GM19455 (cell line): ENCODE measurements around the gene NUP210.
"Not testable (repeated sequence)": the region's sequence is repeated elsewhere in the genome, so short reads cannot be mapped to it uniquely, and the experiment has no call there.

Source experiments
- ATAC-seq: cut with Tn5 transposase; IDR thresholded peaks from one replicate; pipeline ENCODE4 v1.9.1; 2021; ENCODE audit not compliant: unreplicated experiment

The NUP210 gene

DNA sequence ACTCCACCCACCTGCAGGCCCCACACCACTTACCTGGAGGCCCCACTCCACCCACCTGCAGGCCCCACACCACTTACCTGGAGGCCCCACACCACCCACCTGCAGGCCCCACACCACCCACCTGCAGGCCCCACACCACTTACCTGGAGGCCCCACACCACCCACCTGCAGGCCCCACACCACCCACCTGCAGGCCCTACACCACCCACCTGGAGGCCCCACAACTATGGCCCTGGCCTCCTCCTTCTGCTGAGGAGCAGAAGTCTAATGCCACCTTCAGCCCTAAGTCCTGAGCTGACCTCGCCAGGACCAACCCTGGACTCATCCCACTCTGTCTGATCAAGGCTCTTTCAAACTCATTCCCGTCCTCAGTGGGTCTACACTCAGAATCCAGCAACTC is 42.4 kb downstream of the NUP210 start:
- ATAC-seq, result not testable (repeated sequence)

GRCh38 chr3:13377021-13377420 is 43.1 kb downstream of the NUP210 start:
- ATAC-seq, result no peak

GRCh38 chr3:13376091-13376490 is 44.0 kb downstream of the NUP210 start:
- ATAC-seq, result no peak

GRCh38 chr3:13375464-13375863 is 44.7 kb downstream of the NUP210 start:
- no peak for ATAC-seq

GRCh38 chr3:13373975-13374586 is 46.0 kb downstream of the NUP210 start:
- no peak for ATAC-seq

DNA sequence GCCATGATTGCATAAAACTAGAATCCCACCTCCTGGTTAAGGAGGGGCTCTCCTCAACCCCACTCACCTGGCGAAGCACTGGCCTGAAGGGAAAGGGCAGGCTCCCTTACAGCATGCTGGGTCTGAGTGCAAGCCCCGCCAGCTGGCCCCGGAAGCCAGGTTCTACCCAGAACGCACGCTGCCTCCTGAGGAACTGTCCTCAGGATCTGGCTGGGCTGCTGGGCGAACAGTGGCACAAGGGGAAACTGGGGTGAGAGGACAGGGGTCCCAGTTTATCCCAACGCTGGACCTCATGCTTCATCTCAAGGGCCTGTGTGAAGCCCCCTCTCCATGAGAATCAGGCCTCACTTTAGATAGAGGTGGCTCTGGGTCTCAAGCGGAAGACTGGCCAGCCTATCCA is 47.5 kb downstream of the NUP210 start:
- ATAC-seq, result no peak

DNA sequence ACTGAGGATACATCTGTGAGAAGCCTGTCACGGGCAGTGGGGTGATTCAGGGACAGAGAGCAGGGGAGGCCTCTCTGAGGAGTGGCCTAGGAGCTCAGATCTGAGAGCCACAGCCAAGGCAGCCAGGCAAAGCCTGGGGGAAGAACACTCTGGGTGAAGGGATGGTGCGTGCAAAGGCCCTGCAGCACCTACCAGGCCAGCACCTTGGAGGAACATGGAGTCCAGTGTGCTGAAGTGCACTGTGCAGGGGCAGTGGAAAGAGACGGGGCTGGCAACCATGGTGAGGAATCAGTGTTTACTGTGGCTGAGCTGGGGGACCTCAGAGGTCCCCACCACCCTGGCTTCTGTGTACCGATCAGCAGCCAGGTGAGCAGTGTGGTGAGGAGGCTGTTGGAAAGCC is 48.0 kb downstream of the NUP210 start:
- ATAC-seq, result no peak

DNA sequence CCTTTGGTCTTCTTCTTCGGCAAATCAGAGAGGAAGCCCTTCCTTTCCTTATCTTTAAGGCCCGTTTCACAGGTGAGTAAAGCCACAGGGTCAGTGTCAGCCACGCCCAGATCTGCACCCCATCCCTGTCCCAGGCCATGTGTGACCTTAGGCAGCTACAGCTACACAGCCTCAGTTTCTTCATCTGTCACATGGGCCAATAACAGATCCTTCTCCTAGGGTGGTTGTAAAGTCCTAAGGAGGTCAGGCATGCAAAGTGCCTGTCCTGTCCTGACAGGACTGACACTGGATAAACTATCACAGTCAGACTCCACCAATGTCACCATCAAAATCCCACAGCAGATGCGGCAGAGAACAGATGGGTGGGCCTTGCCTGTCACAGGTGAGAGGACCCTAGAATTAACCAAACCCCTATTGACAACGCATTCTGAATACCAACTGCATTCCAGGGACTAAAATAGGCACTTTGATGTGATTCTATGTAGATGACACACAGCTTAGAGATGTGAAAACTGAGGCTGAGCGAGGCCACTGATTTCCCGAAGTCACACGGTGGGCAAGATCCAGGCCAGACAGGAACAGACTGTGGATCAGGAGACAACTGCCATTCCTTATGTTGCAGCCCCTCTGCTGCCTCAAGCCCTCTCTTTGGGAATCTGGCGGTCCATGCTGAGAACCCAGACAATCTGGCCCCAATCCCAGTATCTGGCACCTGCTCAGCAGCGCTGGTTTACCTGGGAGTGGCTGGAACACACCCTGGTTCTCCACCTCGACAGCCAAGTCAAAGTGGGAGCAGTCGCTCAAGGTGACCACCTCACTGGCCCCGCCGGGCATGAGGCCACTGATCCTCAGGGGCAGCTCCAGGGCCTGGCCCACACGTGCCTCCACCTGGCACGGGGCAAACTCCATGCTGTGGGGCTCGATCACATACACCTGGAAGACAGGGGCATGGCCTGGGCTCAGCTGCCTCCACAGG is 48.7 kb downstream of the NUP210 start:
- ATAC-seq, result no peak

DNA sequence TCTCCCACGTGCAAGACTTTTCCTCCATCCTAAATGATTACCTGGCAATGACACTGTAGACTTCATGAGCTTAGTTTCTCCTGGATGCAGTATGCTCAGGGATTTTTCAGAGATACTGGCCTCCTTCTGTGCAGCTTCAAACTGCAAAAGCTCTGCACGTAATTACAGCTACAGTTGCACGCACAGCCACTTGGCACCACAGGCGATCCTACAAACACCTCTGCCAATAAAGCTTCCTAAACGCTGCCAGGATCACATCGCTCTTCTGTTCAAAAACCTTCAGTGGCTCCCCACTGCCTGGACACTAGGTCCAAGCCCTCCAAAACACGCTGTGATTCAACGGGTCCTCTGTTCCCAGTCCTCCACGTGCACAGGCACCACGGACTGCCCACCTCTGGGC is 49.5 kb downstream of the NUP210 start:
- no peak for ATAC-seq

DNA sequence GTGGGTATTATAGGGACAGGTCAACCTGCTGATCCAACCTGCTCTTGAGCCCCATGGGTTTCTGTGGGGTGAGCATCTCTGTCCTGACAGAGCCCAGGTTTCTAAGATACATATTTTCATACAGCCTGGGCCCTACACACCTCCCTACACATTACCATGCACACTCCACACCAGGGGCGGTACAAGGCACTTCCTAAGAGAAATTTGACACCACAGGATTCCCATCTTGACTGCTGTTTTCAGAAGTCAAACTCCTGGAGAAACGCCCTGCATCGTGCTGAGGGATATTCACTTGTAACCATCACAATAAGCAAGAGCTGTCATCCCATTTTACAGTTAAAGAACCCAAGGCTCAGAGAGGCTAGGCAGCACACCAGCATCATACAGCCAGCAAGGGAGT is 50.1 kb downstream of the NUP210 start:
- ATAC-seq, result no peak

DNA sequence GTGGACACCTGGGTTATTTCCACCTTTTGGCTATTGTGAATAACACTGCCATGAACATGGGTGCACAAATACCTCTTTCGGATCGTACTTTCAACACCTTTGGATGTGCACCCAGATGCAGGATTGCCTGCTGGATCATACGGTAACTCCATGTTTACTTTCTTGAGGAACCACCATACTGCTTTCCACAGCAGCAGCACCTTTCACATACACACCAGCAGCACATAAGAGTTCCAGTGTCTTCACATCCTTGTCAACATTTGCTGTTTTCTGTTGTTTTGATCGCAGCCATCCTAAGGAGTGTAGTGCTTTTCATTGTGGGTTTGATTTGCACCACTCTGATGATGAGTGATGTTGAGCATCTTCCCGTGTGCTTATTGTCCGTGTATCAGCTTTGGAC is 51.3 kb downstream of the NUP210 start:
- no peak for ATAC-seq

- no peak for ATAC-seq
Measured at GRCh38 chr3:13367728-13368127, 52.4 kb downstream of the NUP210 start.

DNA sequence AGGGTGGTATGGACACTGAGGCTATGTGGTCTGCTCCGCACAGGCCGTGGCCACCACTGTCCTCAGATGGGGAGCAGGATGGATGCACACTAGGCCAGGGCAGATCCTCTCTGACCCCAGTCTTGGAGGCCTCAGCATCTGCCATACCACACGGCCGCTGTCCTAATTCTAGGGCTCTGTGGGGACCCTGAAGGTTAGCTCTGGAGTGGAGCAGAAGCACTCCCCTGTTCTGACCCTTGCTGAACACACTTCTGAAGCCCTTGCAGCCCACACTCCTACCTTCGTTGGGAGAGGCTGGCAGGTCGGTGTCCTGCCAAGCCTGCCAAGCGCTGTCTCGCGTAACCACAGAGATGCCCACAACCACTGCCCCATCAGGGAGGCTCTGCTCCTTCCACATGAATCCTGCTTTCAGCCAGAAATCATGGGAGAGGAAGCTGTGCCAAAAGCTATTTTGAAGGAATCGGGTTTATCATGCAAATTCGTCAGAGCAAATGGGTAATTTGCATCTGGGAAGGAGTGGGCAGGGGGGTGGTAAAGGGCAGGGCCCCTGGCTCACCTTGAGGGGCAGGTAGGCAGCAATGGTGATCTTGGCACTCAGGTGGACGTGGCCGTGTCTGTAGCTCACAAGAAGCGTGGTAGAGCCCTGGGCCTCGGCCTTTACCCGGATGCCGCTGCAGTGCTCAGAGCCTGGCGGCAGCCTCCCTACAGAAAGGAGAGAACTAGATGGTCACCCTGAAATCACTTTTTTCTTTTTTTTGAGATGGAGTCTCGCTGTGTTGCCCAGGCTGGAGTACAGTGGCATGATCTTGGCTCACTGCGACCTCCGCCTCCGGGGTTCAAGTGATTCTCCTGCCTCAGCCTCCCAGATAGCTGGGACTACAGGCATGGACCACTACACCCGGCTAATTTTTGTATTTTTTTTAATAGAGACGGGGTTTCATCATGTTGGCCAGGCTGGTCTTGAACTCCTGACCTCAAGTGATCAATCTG is 54.4 kb downstream of the NUP210 start:
- no peak for ATAC-seq

DNA sequence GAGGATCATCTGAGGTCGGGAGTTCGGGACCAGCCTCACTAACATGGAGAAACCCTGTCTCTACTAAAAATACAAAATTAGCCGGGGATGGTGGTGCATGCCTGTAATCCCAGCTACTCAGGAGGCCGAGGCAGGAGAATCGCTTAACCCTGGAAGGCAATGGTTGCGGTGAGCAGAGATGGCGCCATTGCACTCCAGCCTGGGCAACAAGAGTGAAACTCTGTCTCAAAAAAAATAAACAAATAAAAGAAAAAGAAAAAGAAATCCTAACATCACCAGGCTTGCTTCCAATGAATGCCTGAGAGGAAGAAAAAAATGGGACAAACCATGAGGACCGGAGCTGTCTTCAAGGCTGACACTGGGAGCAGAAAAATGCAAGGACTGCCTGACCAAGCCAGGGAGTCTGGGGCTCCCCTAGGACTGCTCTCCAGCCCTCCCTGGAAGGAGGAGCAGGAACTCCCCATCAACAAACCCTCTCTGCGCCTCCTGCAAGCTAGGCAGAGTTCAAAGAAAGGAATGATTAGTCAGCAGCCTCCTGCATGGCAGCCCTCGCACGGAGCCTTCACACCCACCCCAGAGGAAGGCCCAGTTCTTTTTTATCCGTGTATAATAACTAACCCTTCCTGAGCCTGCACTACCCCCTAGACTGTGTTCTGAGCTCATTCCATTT is 55.4 kb downstream of the NUP210 start:
- no peak for ATAC-seq

DNA sequence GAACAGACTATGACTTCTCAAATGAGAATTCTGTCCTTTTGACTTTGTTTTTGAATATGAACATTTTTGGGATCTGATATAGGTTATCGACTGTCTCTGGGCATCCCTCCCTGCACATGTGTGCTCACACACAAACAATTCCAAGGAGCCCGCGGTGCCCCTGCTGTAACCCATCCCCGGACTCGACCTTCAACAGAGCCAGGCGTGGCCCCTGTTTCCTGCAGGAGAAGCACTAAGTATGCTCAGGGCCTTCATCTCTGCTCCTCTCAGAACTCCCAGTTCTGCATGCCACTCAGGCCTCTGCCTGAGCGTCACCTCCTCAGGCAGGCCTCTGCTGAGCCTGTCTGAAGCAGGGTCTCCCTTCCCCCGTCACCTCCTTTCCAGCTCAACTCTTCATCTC is 57.6 kb downstream of the NUP210 start:
- no peak for ATAC-seq

DNA sequence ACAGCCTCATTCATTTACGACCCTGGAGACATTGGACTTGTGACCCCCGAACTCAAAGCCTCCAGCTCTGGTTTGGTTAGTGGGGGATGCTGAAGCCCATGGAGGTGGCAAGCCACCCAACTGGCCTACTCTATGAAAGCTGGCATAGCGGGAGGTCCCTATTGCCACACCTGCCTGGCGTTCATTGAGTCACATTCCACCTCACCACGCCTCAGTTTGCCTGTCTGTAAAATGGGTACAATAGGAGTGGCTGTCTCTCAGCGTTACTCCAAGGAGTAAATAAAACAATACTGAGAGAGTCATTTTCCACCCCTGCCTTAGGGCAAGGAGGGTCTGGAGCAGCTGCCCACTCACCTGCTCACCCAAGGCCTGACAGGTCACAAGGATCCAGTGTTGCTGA is 60.2 kb downstream of the NUP210 start:
- no peak for ATAC-seq

GRCh38 chr3:13358643-13359042 is 61.5 kb downstream of the NUP210 start:
- ATAC-seq, result no peak

DNA sequence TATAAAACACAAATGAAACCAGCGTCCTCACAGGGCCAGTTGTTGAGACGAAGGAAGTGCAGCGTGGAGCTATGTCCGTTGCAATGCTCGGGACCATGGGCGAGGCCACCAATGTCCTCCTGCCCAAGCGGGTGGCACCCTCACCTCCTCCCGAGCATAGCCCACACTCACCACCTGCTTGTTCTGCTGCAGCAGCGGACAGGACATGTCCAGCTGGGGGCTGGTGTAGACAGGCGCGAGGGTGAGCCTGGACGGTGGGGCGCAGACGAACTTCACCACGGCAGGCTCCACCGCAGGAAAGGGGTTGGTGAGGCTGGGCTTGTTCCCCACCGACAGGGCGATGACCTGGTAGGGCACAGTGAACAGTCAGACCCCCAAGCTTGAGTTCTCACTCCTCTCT is 62.1 kb downstream of the NUP210 start:
- no peak for ATAC-seq

GRCh38 chr3:13357074-13357473 is 63.0 kb downstream of the NUP210 start:
- ATAC-seq, result no peak

- ATAC-seq, result no peak
Measured at GRCh38 chr3:13353936-13354542, 66.1 kb downstream of the NUP210 start.
